Stimulated activated naive CD4-positive, alpha-beta T cell (primary cell): ENCODE results near the gene ELMO1.

ENCODE experiments used
- DNase-seq, 6 experiments: peaks; one replicate each; lab custom pipeline; 2025; lab: John Stamatoyannopoulos, UW

The ELMO1 gene

DNA sequence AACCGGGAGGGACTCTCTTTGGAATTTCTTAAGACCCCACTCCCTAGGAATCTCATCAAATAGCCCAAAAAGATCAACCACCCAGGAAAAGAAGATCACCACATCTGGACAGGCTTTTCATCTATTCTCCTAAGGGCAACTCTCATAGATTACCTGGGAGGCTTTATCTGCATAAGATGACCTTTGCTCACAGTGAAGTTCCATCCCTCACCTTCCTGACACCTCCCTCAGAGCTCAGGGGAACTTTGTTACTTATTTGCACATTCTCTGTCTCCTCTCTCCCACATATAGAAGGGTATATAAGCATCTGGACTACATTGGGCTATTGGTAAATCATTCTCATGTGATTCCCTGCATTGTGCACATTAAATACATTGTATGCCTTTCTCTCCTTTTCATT, 80.1 kb downstream of the ELMO1 start:
- DNase-seq: no peak

DNA sequence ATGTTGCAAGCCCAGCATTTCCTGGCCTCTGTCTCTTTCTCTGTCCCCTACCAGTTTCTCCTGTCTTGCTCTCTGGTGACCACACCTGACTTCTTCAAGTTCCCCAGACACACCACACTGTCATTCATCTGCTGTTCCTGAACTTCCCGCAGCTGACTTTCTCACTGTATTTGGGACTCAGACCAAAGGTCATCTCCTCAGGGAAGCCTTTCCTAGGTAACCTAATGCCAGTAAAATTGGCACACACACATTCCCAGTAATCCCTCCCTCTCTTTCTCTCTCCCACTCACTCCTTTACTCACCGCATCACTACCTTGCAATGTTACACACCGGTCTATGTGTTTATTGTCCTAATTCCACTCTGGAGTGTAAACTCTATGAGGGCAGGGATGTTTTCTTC, 81.7 kb downstream of the ELMO1 start:
- DNase-seq: no peak

DNA sequence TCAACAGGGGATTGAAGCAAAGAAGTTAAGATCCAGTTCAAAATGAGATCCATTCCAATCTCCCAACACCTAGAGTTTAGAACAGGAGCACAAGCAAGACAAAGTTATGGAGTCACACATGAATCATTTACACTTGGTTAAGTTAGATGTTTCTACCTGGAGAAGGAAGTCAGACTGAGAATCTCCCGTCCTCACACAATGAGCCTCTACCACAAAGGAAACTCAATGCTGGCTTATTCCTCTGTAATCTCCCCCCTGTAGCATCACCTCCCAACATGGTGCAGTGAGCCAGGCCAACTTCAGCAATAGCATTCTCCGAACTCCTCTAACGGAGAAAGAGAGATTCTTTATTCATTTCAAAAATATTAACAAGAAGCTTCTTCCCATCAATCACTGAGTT, 82.2 kb downstream of the ELMO1 start:
- DNase-seq: no peak

DNA sequence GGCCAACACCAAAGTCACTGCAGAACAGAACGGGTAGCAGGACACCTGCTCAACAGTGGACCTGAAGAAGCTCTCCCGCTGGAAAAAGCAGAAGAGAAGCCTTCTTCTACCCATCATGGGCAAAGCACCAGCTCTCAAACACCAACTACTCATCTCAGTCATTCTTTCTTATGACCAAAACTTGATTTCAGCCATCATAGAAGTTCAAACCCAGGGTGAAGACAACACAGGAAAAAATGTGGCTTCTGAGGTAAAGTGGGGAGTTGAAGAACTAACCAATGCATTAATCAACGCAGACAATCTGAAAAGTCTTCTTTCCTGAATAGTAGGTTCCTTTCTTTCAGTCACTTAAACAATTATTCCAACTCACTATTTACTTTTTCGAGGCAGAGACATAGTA, 83.3 kb downstream of the ELMO1 start:
- DNase-seq: peak in 1 of 6 experiments; percentile 15

DNA sequence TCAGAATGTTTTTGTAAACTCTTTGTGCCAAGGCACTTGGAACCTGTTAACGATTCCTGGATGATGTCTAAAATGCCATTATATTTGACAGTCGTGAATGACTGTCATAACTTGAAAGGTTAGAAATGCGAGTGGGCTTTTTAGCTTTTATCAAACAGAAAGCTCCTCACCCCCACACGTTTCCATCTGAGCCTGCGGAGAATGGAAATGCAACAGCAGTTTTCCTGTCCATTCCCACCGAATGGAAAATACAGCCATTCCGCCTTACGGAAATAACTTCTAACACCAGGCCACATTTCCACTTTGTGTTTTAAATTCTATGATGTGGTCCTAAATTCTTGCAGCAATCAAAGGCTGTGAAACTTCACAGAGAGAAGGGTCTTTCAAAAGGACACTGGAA, 83.8 kb downstream of the ELMO1 start:
- DNase-seq: no peak

DNA sequence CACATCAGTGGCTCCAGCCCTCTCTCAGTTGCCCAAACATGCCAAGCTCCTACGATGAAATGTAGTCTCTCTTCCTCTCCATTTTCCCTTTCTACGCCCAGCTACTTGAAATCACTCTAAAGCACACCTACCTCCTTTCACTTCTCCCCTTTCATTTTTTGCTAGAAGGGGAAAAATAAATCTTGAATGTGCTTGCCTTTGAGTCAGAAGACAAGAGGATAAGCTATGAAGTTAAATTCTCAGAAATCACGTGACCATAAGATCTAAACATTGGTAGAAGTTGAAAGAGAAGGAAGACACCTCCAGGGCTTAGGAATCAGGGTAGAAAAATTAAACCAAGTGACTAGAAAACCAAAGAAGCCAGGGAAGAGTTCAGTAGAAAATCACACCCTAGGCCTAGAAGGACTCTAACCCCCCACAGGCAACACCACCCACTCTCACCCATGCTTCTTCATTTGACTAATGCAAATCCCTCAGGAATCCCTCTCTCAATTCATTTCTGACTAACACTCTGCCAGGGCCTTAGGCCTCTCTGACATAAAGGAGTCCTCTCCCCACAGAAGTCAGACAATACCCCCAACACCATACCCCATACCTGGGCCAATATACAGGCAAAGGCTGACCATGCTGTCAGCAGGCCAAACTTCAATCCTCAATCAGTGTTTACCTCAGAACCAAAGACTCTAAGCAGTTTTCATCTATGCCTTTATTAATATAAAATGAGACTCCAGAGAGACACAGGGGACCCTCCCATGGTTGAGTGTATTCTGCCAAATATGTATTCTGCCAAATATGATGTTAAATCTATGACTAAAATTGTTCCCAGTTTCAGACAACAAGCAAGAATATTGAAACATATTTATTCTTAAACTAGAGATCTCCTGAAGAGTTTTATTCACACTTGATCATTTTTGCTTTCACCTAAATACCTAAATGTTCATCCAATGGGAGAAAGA, 84.8 kb downstream of the ELMO1 start:
- peak in 3 of 6 experiments; percentile 32 to 53 (median 46) for DNase-seq

DNA sequence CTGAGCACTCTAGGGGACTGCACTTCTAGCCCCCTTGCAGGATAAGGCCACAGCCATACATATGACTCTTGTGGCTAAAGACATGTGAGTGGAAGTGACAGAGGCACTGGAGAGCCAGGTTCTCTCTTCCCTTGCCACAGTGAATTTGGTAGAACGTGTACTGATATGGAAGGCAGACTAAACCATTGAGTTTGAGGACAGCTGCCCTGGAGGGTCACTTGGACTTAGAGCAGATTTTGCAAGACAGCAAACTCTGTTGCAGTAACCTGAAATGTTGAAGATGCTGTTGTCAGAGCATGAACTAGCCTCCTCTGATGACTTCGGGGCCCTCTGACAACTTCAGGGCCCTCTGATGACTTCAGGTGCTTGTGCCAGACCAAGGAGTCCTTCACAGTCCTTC, 85.9 kb downstream of the ELMO1 start:
- DNase-seq: no peak

DNA sequence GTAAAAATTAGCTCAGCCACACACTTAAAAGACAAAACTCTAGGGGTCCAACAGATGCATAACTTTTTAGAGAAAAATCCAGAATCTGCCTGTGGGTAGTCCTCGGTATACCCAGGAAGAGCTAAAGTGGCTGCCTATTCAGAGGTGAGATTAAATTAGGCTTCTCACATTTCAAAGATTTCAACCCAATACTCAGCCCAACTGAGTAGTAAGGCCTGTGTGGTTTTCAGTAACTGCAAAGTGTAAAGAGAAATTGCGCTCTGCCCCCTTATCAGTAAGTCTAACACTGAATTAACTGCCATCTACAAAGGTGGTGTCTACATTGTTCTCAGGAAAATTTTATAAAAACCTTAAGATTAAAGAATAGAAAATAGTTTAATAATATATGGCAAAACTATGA, 88.2 kb downstream of the ELMO1 start:
- no peak for DNase-seq

DNA sequence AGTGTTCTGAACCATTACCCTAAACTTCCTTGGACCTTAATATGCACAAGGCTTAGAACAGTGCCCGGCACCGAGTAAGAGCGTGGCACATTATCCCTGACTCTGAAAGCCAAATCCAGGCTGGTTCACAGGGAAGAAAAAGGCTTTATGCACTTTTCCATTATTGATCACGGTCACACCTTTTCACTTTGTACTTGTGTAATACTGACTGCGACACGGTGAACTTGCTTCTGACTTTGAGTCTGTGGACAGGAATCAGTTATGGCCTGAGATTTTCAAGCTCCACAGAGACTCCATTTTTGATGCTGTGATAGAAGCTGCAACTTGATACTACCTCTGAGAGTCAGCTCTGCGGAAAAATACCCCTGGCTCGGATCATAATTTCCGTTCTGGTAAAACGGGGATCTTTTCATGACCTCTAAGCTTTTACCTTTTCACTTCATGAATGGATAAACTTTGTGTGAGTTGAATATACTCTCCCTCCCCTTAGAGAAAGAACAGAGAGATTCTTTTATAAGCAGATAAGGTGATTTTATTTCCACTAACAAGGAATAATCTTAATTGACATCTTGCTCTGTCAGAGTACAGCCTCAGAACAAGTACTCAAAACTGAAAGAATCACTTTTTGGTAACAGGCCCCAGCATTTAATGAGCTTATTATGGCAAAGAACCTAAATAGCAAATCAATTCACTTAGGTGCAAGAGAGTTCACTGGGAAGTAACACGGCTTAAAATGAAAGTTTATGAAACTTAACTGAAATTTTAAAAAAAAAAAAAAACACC, 88.8 kb downstream of the ELMO1 start:
- DNase-seq: no peak

DNA sequence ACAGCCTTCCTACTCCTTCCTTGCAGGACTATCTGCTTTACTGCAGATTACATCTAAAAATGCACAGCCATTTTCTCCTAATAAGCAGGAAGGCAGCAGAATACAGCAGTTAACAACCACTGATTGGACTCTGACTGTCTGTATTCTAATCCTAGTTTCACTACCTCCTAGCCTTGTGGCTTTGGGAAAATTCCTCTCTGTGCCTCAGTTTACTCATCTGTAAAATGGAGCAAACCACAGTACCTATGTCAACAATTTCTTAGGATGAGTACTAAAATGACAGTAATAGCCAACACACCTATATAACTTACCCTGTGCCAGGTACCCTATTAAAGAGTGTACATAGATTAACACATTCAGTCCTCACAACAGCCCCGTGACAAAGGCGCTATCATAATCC, 89.5 kb downstream of the ELMO1 start:
- no peak for DNase-seq

DNA sequence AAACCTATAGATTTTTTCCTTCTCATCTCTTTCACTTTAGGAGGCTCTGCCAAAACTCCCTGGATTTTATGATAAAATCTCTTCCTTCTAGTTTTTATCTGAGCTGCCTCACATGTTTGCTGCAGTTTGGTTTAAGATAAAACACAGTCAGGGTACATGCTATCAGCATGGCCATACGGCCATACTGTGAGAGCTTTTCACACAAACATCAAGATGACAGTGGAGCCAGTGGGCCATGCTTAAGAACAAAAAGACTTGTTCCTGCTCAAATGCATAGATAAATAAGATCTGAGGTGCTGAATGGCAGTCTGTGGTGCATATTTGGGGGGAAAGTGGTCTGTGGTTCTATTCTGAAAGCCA, 91.0 kb downstream of the ELMO1 start:
- DNase-seq: no peak

DNA sequence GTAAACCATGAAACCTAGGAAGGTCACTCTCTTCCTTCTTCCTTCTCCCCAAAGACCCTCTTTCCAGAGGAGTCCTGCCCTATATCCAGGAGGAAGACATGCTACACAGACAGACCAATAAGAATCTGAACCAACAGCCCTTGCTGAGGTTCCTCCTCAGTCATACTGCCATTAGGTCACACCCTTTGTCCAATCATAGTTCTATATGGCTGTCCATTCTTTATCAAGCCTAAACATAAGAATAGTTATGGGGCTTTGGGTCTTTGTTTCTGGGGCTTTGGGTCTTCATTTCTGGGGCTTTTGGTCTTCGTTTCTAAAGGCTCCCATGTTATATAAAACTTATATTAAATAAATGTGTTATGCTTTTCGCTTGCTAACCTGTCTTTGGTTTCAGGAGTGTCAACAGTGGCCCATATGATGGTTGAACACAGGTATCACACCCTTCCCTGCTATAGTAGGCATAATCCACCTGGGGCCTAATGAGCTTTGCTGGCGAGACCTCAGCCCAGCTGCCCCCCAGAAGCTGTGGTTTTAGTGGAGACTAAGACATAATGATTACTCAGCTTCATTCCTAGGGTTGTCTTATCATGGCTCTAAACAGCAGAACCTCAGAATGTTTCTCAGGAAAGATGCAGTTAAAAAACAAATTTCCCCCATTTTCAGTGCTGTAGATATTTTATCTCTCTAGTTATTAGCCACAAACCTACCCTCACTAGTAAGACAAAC, 91.6 kb downstream of the ELMO1 start:
- DNase-seq: no peak

DNA sequence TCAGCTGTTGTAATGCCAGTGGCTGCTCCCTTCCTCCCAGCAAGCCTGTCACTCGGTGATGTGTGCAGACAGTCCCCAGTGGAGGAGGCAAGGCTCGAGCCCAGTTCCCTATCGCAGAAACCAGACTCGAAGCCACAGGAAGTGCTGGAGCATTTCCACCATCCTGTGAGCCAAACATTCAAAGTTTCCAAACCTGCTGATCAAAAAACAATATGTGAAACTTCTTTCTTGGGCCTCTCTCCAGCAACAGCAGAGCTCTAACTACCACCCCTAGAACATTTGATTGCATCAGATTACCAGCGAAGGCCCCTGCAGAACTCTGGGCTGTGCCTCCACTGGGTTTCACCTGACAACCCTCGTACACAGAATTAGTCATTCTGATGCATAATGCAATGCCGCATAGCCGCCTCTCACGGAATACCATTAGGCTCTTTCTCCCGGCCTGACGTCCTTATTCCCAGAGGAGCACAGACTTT, 94.0 kb downstream of the ELMO1 start:
- peak in 2 of 6 experiments; percentile 3 to 5 for DNase-seq

DNA sequence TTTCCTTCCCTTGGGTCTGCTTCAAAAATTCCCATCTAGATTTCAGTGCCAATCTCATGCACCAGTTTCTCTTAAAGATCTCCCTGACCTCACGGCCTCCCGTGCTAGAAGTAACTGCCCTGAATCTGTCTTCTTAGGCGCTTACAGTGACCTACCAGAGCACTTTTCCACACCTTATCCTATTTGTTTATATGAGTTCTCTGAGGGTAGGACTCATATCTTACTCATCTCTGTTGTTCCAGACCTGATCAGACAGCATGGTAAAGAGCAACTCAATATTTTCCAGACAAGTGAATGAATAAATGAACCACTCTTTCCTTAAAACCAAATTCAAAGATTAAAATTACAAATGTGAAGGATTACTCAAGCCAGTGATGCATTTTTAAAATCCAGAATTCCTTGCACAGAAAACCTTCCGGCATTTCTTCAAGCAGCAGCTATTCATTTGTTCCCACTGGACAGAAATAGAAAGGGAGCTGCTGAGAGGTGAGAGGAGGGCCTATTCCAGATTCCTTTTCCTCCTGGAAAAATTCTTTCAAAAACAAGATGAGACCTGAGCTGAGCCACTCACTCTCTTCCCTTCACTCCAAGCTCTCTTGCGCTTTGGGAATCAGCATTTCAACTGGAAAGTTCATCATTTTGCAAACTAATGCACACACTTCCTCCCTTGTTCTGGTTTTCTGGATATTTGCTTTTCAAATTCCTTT, 94.6 kb downstream of the ELMO1 start:
- DNase-seq: no peak

DNA sequence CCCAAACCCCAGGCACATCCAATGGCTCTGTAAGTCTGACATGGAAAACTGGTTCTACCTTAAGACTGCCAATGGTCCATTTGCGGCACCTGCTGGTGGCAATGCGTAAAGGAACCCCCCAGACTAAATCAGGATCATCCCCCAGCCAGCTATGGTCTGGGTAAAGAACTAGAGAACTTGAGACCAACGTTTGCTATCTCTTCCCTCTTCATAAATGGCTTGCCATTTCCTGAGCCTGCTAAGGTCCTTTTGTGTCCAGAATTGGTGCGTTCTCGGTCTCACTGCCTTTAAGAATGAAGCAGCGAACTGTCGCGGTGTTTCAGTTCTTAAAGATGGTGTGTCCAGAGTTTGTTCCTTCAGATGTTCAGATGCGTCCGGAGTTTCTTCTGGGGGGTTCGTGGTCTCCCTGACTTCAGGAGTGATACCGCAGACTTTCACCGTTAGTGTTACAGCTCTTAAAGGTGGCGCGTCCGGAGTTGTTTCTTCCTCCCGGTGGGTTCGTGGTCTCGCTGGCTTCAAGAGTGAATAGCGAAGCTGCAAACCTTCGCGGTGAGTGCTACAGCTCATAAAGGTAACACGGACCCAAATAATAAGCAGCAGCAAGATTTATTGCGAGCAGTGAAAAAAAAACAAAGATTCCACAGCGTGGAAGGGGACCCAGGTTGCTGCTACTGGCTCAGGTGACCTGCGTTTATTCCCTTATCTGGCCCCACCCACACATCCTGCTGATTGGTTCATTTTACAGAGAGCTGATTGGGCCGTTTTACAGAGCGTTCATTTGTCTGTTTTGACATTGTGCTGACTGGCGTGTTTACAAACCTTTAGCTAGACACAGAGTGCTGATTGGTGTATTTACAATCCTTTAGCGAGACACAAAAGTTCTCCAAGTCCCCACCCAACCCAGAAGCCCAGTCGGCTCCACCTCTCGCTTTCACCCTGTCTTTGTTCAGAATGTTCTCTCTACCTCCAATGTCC, 95.4 kb downstream of the ELMO1 start:
- DNase-seq: peak; percentile 50 to 85 (median 78)

DNA sequence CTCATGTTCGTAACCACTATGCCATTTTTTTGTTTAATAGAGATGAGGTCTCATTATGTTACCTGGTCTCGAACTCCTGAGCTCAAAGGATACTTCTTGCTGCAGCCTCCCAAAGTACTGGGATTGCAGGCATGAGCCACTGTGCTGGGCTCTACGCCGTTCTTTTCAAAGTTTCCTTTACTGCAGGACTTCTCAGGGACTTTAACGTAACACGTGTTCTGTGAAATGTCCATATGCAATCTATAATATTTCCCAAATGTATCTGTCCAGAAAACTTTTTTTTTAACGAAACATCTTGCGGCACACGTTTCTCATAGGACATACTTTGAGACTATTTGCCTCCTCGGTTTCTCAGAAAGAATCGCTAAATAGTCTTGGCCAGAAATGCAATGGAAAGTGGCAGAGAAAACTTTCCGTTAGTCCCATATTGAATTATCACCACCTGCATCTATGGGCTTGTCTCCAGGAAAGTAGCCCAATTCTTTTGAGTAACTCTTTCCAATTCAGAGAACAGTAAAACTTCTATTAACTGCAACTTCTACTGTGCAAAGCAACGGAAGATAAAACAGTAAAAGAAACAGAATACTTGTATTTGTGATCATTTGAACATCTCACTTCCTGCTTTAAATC, 96.3 kb downstream of the ELMO1 start:
- DNase-seq: no peak

DNA sequence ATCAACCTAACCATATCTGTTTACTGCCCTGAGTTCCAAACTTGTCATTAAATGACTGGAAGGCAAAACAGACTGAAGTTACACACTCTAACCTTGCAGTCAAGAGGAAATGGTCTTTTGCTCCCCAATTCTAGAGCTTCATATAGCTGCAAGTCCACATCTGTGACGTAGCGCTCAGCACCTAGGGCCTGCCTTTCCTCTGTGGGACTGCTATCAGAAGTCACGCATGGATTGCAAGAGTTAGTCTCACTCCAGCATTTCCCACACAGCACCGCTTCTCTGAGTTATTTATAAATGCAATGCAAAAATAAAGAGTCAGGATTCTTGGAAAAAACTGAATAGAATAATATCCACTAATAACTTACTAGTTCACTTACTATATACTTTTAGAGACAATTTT, 96.9 kb downstream of the ELMO1 start:
- no peak for DNase-seq

DNA sequence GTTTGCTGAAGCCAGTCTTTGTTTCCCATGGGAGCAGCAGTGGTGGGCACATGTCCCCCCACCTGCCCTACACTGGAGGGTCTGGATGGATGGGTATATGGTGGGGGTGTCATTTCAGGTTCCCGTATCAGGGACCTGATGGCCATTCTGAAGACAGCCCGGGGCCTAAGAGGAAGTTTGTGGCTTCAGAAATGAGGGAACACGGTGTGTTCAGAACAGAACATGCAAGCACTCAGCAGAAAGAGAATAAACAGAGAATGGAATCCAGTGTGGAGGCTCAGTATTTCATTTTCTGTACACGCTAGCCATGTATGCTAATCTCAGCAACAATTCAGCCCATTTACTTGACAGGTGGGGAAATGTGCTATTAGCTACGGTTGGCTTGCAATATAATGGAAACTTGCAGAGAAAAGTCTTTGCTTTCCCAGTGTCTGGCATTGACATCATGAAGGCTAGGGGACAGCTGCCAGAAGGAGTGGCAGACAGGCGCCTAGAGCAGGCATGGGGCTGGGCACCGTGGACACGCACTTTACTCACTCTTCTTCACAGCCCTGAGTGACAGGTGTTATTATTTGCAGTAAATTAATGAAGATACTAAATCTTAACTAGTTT, 98.6 kb downstream of the ELMO1 start:
- no peak for DNase-seq

DNA sequence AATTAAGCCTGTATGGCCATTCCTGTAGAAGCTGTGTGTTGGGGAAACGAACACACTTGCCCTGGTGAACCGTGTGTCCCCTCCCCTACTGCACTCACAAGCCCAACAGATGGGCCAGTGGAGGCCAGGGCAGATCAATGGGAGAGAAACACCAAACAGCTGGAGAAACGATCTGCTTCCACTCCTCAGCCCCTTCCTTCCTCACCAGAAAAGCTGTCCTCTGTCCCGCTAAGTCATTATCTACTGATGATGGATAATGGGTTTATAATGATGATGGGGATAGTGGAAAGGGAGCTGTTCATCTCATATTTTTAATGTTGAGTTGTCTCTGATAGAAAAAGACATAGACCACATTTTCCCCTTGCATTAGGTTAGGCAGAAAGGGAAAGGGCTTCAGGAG, 99.7 kb downstream of the ELMO1 start:
- DNase-seq: no peak

DNA sequence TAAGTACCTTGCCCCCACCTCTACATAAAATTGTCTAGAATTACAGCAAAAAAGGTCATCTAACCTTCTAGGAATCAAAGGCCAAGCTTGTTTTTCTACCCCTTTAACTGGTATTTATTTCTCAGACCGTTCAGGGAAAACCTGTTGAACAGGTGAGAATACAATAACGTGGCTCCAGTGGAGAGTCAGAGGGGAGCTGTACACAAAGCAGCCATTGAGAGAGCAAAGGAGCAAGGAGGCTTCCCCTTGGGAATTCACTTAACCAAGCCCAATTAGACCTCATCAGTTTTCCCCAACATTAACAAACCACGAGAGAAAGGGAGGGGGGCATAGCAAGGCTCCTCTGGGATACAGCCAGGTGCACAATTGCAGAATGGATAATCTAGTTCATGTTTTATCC, 101.9 kb downstream of the ELMO1 start:
- no peak for DNase-seq
